Stimulated activated CD4-positive, alpha-beta T cell treated with anti-CD3 and anti-CD28 coated beads, Interleukin-15, amount 100 ng/mL, for 48 hours (primary cell): ENCODE data around the gene HSPG2.
A peak's percentile ranks its signal among the peaks of the same experiment; 100 is the strongest.
"Not testable (repeated sequence)": the region's sequence is repeated elsewhere in the genome, so short reads cannot be mapped to it uniquely, and the experiment has no call there.

Source experiments
- DNase-seq, 2 donors: peaks; one replicate each; pipeline ENCODE4 v3.0.0-alpha.2; 2020; ENCODE audit warnings: low read depth in 2 of 2

The HSPG2 gene

DNA sequence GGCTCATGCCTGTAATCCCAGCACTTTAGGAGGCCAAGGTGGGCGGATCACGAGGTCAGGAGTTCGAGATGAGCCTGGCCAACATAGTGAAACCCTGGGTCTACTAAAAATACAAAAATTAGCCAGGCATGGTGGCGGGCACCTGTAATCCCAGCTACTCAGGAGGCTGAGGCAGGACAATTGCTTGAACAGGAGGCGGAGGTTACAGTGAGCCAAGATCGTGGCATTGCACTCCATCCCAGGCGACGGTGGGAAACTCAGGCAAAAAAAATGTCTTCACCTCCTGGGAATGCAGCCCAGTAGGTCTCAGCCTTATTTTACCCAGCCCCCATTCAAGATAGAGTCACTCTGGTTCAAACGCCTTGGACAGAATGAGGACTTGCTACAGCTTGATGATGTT lies 151.3 kb downstream of the HSPG2 start:
- not testable (repeated sequence) for DNase-seq

- DNase-seq: no peak
Measured at GRCh38 chr1:21783679-21784603, 153.2 kb downstream of the HSPG2 start.

DNA sequence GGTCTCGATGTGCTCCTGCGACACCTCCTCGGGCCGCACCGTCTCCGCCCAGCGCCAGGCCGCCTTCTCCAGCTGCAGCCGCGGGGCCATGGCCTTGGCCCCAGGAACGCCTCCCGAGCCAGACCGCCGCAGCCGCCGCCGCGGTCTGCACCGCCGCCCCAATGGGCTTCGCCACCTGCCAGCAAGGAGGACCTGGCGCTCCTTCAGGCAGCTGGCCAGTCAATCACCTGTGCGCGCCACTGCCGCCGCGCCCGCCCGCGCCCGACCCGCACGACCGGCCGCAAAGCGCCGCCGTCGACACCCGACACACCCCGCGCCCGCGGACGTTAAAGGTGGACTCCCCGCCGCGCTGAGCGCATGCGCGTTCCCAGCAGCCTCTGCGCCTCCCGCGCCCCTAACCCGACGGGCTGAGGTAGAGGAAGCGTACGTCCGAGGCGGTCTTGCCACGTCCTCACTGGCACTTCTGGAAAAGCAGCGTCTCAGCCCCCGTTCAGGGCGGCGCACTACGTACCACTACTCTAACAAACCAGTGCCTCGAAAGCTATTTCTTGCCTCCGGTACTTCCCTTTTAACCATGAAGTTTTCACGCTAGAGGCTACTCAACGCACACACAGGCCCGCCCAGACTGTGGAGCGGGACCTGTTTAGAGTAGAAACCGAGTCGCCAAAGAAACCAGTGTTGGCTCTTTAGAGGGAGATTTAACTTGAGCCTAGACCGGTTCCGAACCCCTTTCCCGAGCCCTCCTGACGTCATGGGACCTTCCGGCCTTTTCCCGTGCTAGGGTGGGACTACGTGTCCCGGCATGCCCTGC lies 154.0 kb downstream of the HSPG2 start, which contains the start of gene USP48:
Gene USP48, minus strand, starts transcription at position 282 of the 811 bp plus-strand sequence. Its CDS starts 192 bp downstream, at position 90.
- peak; percentile 95 for DNase-seq

GRCh38 chr1:21782349-21782867 lies 154.7 kb downstream of the HSPG2 start:
- DNase-seq: peak; percentile 26

GRCh38 chr1:21781815-21782348 lies 155.2 kb downstream of the HSPG2 start:
- DNase-seq: no peak

DNA sequence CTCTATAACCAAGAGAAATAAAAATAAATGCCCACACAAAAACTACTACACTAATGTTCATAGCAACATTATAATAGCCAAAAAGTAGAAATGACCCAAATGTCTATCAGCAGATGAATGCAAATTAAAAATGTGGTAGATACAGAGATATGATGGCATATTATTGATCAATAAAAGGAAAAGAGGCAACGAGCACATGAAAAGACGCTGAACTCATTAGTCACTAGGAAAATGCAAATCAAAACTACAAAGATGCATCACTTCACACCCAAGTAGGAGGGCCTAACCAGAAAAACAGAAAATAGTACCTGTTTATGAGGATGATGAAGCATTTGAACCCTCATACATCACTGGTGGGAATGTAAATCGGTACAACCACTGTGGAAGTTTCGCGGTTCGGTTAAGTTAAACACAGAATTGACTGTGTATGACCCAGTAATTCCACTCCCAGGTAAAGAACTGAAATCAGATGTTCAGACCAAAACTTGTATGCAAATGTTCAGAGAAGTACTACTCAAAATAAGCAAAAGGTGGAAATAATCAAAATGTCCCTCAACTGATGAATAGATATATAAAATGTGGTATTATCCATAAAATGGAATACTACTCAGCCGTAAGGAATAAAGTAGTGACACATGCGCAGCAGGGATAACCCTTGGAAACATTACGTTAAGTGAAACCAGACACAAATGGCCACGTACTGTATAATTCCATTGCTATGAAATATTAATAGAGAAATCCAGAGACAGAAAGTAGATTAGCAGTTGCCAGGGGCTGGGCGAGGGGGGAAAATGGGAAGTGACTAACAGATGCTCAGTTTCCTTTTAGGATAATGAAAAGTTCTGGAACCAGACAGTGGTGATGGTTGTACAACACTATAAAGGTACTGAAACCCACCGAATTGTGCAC lies 157.2 kb downstream of the HSPG2 start:
- peak; percentile 43 to 54 for DNase-seq

- no peak for DNase-seq
Measured at GRCh38 chr1:21778405-21778727, 158.7 kb downstream of the HSPG2 start.

DNA sequence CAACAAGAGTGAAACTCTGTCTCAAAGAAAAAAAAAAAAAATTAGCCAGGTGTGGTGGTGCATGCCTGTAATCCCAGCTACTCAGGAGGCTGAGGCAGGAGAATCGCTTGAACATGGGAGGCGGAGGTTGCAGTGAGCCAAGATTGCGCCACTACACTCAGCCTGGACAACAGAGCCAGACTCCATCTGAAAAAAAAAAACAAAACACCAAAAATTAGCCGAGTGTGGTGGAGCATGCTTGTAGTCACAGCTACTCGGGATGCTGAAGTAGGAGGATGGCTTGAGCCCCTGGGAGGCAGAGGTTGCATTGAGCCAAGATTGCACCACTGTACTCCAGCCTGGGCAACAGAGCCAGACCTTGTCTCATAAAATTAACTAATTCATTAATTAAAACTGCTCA lies 160.2 kb downstream of the HSPG2 start:
- not testable (repeated sequence) for DNase-seq

DNA sequence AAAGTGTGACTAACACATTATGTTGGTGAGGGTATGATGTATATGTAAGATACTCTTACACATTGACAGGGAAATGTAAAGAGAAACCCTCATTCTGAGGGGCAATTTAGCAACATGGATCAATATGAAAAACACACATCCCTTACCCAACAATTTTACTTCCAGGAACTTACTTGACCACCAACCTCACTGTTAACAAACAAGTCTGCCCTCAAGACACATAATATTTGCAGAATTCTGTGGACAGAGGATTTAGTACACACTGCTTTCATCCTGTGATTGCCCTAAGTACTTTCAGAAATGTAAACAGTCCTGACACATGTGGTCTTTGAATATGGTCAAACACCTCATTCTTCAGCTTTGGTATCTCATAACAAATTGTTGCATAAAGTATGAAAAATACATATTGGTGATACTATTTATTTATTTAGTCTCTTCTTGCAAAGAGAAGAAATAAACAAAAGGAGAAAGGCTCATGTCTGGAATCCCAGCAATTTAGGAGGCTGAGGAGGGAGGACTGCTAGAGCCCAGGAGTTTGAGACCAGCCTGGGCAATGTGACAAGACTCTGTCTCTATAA lies 161.0 kb downstream of the HSPG2 start:
- DNase-seq: no peak

DNA sequence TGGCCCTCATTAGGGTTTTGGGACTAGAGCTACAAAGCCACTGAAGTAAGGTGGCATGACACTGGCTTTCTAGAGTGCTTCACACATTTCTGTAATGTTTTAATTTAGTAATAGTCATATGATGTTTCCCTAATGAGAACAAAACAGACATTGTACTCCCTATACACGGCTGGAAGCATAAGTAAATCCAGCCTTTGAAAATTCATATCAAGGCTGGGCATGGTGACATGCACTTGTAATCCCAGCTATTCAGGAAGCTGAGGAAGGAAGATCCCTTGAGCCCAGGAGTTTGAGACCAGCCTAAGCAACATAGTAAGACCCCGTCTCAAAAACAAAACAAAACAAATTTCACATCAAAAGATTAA lies 161.6 kb downstream of the HSPG2 start:
- no peak for DNase-seq

GRCh38 chr1:21774835-21775549 lies 162.1 kb downstream of the HSPG2 start:
- no peak for DNase-seq

DNA sequence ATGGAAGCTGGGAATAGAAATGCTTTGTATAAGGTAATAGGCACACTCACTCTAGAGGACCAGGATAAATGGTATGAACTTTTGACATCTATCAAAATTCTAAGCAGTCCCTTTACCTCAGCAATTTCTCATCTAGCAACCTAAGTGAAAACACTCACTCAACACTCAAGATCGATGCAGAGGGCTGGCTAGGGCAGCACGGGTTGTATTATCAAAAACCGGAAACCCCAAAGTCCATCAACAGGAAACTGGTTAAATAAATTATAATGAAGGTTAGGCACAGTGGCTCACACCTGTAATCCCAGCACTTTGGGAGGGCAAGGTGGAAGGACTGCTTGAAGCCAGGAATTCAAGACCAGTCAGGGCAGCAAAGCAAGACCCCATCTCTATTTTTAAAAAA lies 163.5 kb downstream of the HSPG2 start:
- DNase-seq: no peak
